GM18502 (cell line): ENCODE data around the gene DTD2.
"Not testable (repeated sequence)": the region's sequence is repeated elsewhere in the genome, so short reads cannot be mapped to it uniquely, and the experiment has no call there.

Experiments
- ATAC-seq: cut with Tn5 transposase; IDR thresholded peaks from one replicate; pipeline ENCODE4 v1.9.1; 2021; ENCODE audit warnings: mild to moderate bottlenecking; ENCODE audit not compliant: unreplicated experiment, poor library complexity

Gene DTD2

GRCh38 chr14:31445703-31446102 is 11.6 kb downstream of the DTD2 start:
- ATAC-seq: no peak

- no peak for ATAC-seq
These were observed 15.0 kb downstream of the DTD2 start for GRCh38 chr14:31442284-31442683.

GRCh38 chr14:31441273-31442111 is 15.8 kb downstream of the DTD2 start:
- no peak for ATAC-seq

GRCh38 chr14:31440280-31440679 is 17.0 kb downstream of the DTD2 start:
- no peak for ATAC-seq

- no peak for ATAC-seq
These were observed 17.7 kb downstream of the DTD2 start for GRCh38 chr14:31439561-31439960.

- ATAC-seq: not testable (repeated sequence)
These were observed 20.1 kb downstream of the DTD2 start for GRCh38 chr14:31437045-31437691.

GRCh38 chr14:31435276-31435675 is 22.0 kb downstream of the DTD2 start:
- ATAC-seq: no peak

GRCh38 chr14:31430634-31431264 is 26.6 kb downstream of the DTD2 start:
- no peak for ATAC-seq

GRCh38 chr14:31429791-31430190 is 27.5 kb downstream of the DTD2 start:
- no peak for ATAC-seq

GRCh38 chr14:31428011-31428410 is 29.3 kb downstream of the DTD2 start:
- no peak for ATAC-seq

- no peak for ATAC-seq
These were observed 30.6 kb downstream of the DTD2 start for GRCh38 chr14:31426663-31427062.

GRCh38 chr14:31425905-31426304 is 31.4 kb downstream of the DTD2 start:
- no peak for ATAC-seq

GRCh38 chr14:31421200-31421599 is 36.1 kb downstream of the DTD2 start:
- ATAC-seq: no peak

DNA sequence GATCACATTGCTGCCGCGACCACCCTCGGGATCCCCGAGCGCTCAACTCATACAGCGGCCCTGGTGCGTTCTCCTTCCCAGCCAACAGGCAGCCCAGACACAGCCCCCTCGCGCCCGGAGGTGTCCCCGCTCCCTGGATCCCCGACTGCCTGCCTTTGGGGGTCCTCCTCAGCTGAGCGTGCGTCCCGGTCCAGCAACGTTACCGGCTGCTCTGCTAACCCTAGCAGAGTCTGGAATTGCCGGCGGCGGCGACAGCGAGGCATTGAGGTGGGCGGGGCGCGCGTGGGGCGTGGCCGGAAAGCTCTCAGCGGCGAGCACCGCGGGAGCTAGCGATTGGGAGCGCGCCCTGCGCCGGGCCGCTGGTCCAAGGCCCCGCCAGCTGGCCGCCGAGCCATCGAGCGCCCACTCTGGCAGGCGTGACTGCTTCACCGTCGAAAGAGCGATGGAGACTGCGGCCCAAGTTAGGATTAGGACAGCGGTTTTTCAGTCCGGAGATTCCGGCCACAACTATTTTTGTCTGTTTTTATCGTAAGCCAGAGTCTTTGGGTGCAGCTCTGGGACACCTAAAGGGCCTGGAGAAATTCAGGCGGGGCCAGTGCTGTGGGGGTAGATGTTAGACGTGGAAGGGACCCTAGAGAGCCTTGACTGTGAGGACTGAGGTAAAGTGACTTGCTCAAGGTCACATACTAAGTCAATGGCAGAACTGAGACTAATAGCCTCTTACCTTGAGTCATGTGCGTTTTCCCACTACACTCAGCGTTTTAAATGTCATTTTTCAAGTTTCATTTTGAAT is 36.8 kb downstream of the DTD2 start, which contains the start of gene HEATR5A:
TSS of gene HEATR5A (minus strand) at position 232 of the 793 bp plus-strand sequence. CDS start 17,575 bp downstream, outside the sequence.
- ATAC-seq: peak; percentile 97

GRCh38 chr14:31419967-31420318 is 37.4 kb downstream of the DTD2 start:
- ATAC-seq: peak; percentile 25

DNA sequence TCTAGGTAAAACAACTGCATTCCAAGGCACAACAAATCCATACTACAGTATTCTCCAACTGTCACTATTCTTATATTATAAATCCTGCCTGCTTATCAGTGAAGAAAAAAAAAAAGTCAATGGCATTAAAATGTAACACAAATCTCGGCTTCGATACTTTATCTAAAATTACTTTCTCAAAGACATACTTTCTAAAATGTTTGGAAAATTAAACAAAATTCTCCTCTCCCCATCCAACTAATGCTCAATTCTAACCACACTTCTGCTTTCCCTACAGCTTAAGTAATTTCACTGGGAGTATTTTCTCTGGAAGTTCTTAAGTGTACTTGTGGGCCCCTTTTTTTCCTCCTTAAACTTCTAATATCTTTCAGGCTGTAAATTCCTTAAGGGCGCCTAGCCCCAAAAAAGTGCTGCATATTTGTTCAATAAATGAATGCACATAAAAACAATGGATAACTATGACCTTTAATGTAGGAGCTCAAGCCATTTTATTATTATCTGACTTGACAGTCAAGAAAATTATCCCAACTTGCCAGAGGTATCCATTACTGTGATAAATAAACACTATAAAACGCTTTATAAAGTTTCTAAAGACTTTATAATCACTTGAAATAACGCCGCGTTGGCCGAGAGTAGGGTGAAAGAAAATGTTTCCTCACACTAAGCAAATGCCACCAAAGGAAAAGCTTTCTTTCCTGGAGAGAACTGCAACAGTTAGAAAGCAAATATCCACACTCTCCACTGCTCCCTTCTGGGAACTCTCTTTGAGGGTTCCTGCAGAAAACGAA is 37.9 kb downstream of the DTD2 start:
- no peak for ATAC-seq

DNA sequence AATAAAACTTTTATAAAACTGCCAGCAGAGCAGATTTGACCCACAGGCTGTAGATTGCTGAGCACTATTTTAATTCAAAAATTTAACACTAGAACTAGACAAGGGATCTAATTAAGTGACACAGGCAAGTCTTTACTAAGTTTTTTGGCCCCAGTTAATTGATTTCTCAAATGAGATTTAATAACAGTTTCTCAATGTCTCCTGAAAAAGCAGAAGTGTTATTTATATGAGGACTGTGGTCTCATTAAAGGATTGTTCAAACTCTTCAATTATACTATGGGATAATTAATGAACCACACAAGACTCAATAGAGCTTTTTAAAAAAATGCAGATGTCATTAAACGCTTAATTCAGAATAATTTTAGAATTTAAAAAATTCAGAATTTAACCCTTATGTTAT is 38.9 kb downstream of the DTD2 start:
- ATAC-seq: no peak

DNA sequence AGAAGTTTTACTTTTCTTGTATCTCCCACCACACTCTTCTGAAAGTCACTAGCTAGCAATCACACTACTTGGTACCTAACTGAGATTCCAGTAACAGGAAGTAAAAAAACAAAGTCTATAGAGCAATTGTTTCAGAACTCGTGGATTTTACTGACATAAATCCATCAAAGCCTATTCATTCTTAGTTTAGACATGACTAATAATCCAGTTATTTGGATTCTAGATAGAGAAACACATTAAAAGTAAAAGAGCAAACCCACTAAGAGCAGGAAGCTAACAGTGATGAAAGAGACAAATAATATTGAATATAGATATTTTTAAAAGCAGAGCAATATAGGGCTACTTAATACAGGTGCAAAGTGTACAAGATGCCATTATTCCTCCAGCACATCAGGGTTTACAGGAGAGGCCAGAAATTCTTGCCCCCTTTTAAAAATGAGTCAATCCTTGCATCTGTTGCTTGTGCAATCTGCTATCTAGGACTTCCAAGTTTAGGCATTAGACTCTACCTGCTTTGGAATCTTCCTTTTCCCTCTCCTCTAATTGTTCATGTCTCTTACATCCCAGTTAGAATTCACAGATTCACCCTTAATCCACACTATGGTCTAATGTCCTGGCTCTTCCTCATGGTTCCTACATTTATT is 43.0 kb downstream of the DTD2 start:
- ATAC-seq: no peak

DNA sequence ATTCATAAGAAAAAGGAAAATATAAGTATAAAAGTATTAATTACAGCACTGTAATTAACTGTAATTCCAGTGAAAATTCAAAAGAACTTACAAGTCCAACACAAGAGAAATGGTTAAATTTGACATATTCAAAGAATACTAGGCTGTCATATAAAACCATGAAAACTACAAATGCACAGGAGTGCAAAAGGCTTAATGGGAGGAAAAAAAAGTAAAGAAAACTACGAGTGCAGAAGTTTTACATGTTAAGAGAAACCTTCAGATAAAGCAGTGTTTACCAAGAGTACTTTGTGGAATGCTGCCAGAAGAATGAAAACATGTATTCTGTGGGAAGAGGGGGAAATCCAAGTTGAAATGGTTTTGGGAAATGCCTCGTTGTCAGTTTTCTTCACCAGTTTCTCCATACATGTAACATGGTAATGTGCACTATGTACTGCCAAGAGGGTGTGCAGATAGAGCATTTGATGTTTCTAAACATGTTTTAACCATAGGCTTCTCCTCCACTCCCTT is 46.0 kb downstream of the DTD2 start:
- ATAC-seq: no peak
